K562 (cell line): Measurements from ENCODE around the gene DKKL1. TPM values are rescaled to one million over a fixed set of nuclear protein-coding genes. Genes with fewer than 3 reads are reported as not detected.

ENCODE experiments used
- ATAC-seq: fragments of 200-7000 bp; cut with Tn5 transposase; 3 replicates; pipeline ENCODE4 v1.9.1; 2020; ENCODE audit warnings: moderate library complexity
- BruUV-seq: library from RNA; stranded (reverse); fragments of 400-500 nt; replicated peaks from 2 replicates; lab custom pipeline; 2021; lab: Mats Ljungman, UMichigan
- CTCF ChIA-PET: fragments of 300-600 bp; formaldehyde crosslinking; extraction: SDS; loops from one replicate; lab custom pipeline; 2021; ENCODE audit warnings: low intra/inter-chr PET ratio; lab: Yijun Ruan, JAX
- POLR2A ChIA-PET: fragments of 300-600, 350-650 bp; sonication (Branson Sonifier 250); formaldehyde crosslinking; extraction: SDS; loops from one replicate; lab custom pipeline; 2021; ENCODE audit warnings: antibody characterized with exemption, inconsistent platforms; lab: Yijun Ruan, JAX
- DNase-seq, 4 experiments: peaks; one replicate each; pipeline versions ENCODE4 v3.0.0 to v3.0.0-alpha.2; 2011 to 2018; ENCODE audit warnings: low spot score in 3 of 4, mixed read lengths in 3 of 4; ENCODE audit errors: extremely low read depth in 1 of 4
- FAIRE-seq: peaks from 2 replicates; lab custom pipeline; 2011; peaks lifted over from hg19 to GRCh38; lab: Jason Lieb, UNC
- H2AFZ ChIP-seq: 2 replicates; pipeline ENCODE4 v1.6.0; 2011; ENCODE audit warnings: low read depth, low read length, control low read depth, inconsistent platforms
- H3K27ac ChIP-seq: fragments of 200-600 bp; 3 replicates; pipeline ENCODE4 v1.8.0; 2011; ENCODE audit warnings: low read depth, mild to moderate bottlenecking, control low read depth, inconsistent platforms, low read length, moderate library complexity, mixed read lengths; ENCODE audit errors: extremely low read depth
- H3K27me3 ChIP-seq, 2 experiments: fragments of 300-600 bp in 1 of 2; 2 replicates in 1 of 2; 3 replicates in 1 of 2; pipeline versions ENCODE4 v1.6.0 to v1.8.0; 2011; ENCODE audit warnings: inconsistent platforms in 2 of 2, low read length in 2 of 2, mild to moderate bottlenecking in 1 of 2, mixed read lengths in 1 of 2, moderate library complexity in 1 of 2; ENCODE audit not compliant: control insufficient read depth in 2 of 2, insufficient read depth in 2 of 2
- H3K36me3 ChIP-seq: fragments of 300-600 bp; 3 replicates; pipeline ENCODE4 v1.8.0; 2011; ENCODE audit warnings: mild to moderate bottlenecking, low read length, inconsistent platforms; ENCODE audit not compliant: control insufficient read depth, insufficient read depth
- H3K4me1 ChIP-seq, 2 experiments: fragments of 200-600 bp in 1 of 2; replicated peaks in 1 of 2; 2 replicates in 1 of 2; 3 replicates in 1 of 2; pipeline versions ENCODE4 v1.5.1 to v1.8.0; 2011; ENCODE audit warnings: inconsistent platforms in 2 of 2, low read length in 2 of 2, mild to moderate bottlenecking in 1 of 2, mixed read lengths in 1 of 2, moderate library complexity in 1 of 2; ENCODE audit not compliant: control insufficient read depth in 2 of 2, insufficient read depth in 2 of 2
- H3K4me2 ChIP-seq: 2 replicates; pipeline ENCODE4 v1.6.1; 2011; ENCODE audit warnings: low read length, control low read depth, inconsistent platforms, mixed read lengths; ENCODE audit not compliant: insufficient read depth
- H3K4me3 ChIP-seq: fragments of 200-600 bp; sonication (generic), shearing (Covaris generic); 2 replicates; pipeline ENCODE4 v1.5.1; 2016; ENCODE audit warnings: control low read depth, inconsistent platforms
- H3K79me2 ChIP-seq: fragments of 200-600 bp; 3 replicates; pipeline ENCODE4 v1.8.0; 2011; ENCODE audit warnings: low read length, inconsistent platforms; ENCODE audit not compliant: control insufficient read depth, insufficient read depth
- H3K9ac ChIP-seq, 2 experiments: 2 replicates each; pipeline versions ENCODE4 v1.6.0 to v1.6.1; 2011; ENCODE audit warnings: low read depth in 2 of 2, low read length in 2 of 2, control low read depth in 1 of 2, inconsistent platforms in 1 of 2, mild to moderate bottlenecking in 1 of 2, mixed read lengths in 1 of 2; ENCODE audit not compliant: insufficient read depth in 1 of 2
- H3K9me1 ChIP-seq: one replicate; pipeline ENCODE4 v1.6.0; 2011; ENCODE audit warnings: inconsistent platforms, mild to moderate bottlenecking, low read length, moderate library complexity; ENCODE audit not compliant: control insufficient read depth, insufficient read depth
- H3K9me3 ChIP-seq: replicated peaks from 2 replicates; pipeline ENCODE4 v1.5.1; 2011; ENCODE audit warnings: low read depth, low read length, inconsistent platforms; ENCODE audit not compliant: control insufficient read depth, insufficient read depth
- H4K20me1 ChIP-seq: replicated peaks from 2 replicates; pipeline ENCODE4 v1.6.1; 2011; ENCODE audit warnings: low read length, inconsistent platforms, mixed read lengths; ENCODE audit not compliant: control insufficient read depth, insufficient read depth
- CBX8 ChIP-seq: fragments of 200-600 bp; sonication (generic); IDR thresholded peaks from 2 replicates; pipeline ENCODE4 v1.6.1; 2012; ENCODE audit warnings: borderline replicate concordance, mixed run types, low read depth, mild to moderate bottlenecking, moderate library complexity, mixed read lengths, low read length, control low read depth, inconsistent platforms; ENCODE audit not compliant: poor library complexity, severe bottlenecking; ENCODE audit errors: extremely low read depth
- FUS ChIP-seq: fragments of 200-400 bp; formaldehyde crosslinking; optimal IDR thresholded peaks from 2 replicates; pipeline ENCODE3; 2017; ENCODE audit warnings: low read depth, low read length
- JUND ChIP-seq, 2 experiments: IDR thresholded peaks; 2 replicates in 1 of 2; 3 replicates in 1 of 2; pipeline ENCODE4 v1.6.1; 2011; ENCODE audit warnings: borderline replicate concordance in 2 of 2, low read depth in 2 of 2, low read length in 2 of 2, improper control_type of control experiment in 1 of 2, missing biosample characterization in 1 of 2, missing genetic modification characterization in 1 of 2, missing genetic modification reagents in 1 of 2
- KHSRP ChIP-seq: fragments of 450-650 bp; IDR thresholded peaks from 2 replicates; pipeline ENCODE4 v1.6.1; 2017
- LCOR ChIP-seq: sonication (generic); formaldehyde crosslinking; IDR thresholded peaks from 2 replicates; pipeline ENCODE4 v1.8.0; 2022; ENCODE audit warnings: mild to moderate bottlenecking, missing genetic modification reagents
- MAZ ChIP-seq, 2 experiments: fragments of 450-650 bp in 1 of 2; sonication (generic) in 1 of 2; formaldehyde crosslinking; IDR thresholded peaks in 1 of 2; conservative IDR thresholded peaks in 1 of 2; 2 replicates each; pipeline versions ENCODE4 v1.4.0 to v1.5.0; 2020; ENCODE audit warnings: mild to moderate bottlenecking in 1 of 2, missing genetic modification reagents in 1 of 2
- MYC ChIP-seq, 2 experiments: fragments of 250-450 bp in 1 of 2; sonication (Bioruptor Pico) in 1 of 2; IDR thresholded peaks; 2 replicates each; pipeline versions ENCODE4 v1.5.1 to v1.6.1; 2012 to 2021; ENCODE audit warnings: low read depth in 2 of 2, borderline replicate concordance in 1 of 2, improper control_type of control experiment in 1 of 2, low read length in 1 of 2, mild to moderate bottlenecking in 1 of 2, moderate library complexity in 1 of 2
- NR4A1 ChIP-seq, 2 experiments: fragments of 250-450 bp in 1 of 2; fragments of 450-650 bp in 1 of 2; sonication (Bioruptor Pico) in 1 of 2; IDR thresholded peaks; 2 replicates each; pipeline versions ENCODE4 v1.4.0 to v1.6.1; 2016 to 2020; ENCODE audit warnings: mild to moderate bottlenecking in 2 of 2, missing compliant biosample characterization in 1 of 2, missing genetic modification characterization in 1 of 2, moderate library complexity in 1 of 2
- RUNX1 ChIP-seq: sonication (generic); IDR thresholded peaks from 2 replicates; pipeline ENCODE4 v1.6.1; 2016; ENCODE audit warnings: antibody characterized with exemption, low read depth
- ZNF507 ChIP-seq: conservative IDR thresholded peaks from 2 replicates; pipeline ENCODE4 v1.6.1; 2017; ENCODE audit warnings: missing genetic modification characterization, missing compliant biosample characterization
- WGBS: fragments of 100-300 bp; shearing (Covaris generic); methylation state at CpG from one replicate; pipeline ENCODE4 v1.1.6; 2016; ENCODE audit warnings: low coverage, mixed read lengths; ENCODE audit not compliant: insufficient coverage; ENCODE audit errors: missing lambda C conversion rate; 5-methylcytosine and 5-hydroxymethylcytosine counted together
- in situ Hi-C: fragments of 300-500 bp; cut with MboI; formaldehyde crosslinking; loops from 4 replicates; pipeline ENCODE4 v1.15.0; 2018; ENCODE audit warnings: inconsistent platforms, mixed read lengths
- intact Hi-C: fragments of 100-400 bp; cut with micrococcal nuclease; formaldehyde crosslinking; loops from 2 replicates; pipeline ENCODE4 v1.14.2; 2022
- polyA plus RNA-seq, 8 experiments: library from polyadenylated mRNA; depleted of rRNA in 4 of 8; stranded (reverse) in 5 of 8; unstranded in 3 of 8; fragments of >200 nt; fragmentation: Nextera tagmentation in 2 of 8; fragmentation: Illumina TruSeq in 1 of 8; extraction: Ambion mirVana in 2 of 8; extraction: Trizol in 1 of 8; gene quantifications; 2 replicates each; pipeline versions ENCODE4 v1.2.1 to v1.2.3, GENCODE V29; 2011 to 2014; ENCODE audit warnings: inconsistent platforms in 1 of 8, missing spikeins in 1 of 8
- total RNA-seq, 7 experiments: library from RNA; depleted of rRNA in 6 of 7; stranded (reverse); fragments of >200 nt in 6 of 7; fragmentation: Illumina TruSeq in 2 of 7; extraction: Trizol in 2 of 7; gene quantifications; 2 replicates each; pipeline versions ENCODE4 v1.2.1 to v1.2.3, GENCODE V29; 2011 to 2021; ENCODE audit warnings: low replicate concordance in 1 of 7
- TF ChIP-seq, protein P1 (sequence below): fragments of 150-350 bp; IDR thresholded peaks from 2 replicates; pipeline ENCODE4 v1.6.1; 2014; ENCODE audit warnings: low read depth, mild to moderate bottlenecking, low read length, borderline replicate concordance
- TF ChIP-seq, protein P2 (sequence below): fragments of 450-650 bp; IDR thresholded peaks from 2 replicates; pipeline ENCODE4 v1.7.1; 2018; ENCODE audit warnings: mild to moderate bottlenecking, low read depth; ENCODE audit not compliant: partially characterized antibody

DKKL1 gene
- total and polyA plus RNA-seq, 9 of the 15 experiments (the other 6 are each of a cell fraction or from before 2014, with no cell fraction given) = 0.15 to 1.7 (median 0.52) TPM

DNA sequence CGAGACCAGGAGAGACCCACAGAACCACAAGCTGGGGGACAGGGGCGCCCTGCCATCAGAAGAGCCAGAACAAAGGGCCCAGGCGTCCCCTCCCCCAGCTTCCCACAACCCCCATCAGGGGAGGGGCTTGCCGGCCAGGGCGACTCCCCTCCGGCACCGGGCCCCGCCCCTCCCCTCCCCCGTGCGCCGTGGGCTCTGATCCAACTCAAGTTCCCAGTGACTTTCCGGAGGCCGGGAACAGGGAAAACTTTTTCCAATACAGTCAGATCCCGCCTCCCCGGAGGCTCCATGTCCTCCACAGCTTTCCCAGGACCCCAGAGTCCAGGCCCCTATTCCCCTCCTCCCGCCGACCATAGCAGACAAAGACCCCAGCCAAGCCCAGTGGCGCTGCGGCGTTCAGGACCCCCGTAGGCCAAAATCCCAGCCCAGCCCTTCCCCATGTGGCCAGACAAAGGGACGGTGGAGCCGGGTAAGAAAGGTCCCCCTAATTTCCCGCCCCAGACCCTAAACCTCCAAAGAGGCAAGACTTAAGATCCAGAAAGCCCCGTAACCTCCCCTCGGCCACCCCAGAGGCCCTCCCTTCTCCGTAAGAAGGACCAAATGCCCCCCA lies 2.1 kb upstream of the DKKL1 start:
- no peaks in the 10 kb centered on the region for H4K20me1 ChIP-seq
- POLR2A ChIA-PET = interaction anchor here (0.6 kb wide), 1 partner anchor 12 kb away, joined by 4 read pairs; no protein-coding TSS in a partner anchor
- intact Hi-C loops = no loop called here
- in situ Hi-C loops = no loop called here
- peaks cover 10% of the 10 kb centered on the region; the same call in 1 of the 3 replicates for H3K36me3 ChIP-seq
- H3K4me1 ChIP-seq = peaks cover 15 to 54% of the 10 kb centered on the region in 2 experiments
- peak overlapping the region; percentile 83 for H2AFZ ChIP-seq
- H3K79me2 ChIP-seq = peaks cover 7% of the 10 kb centered on the region; the same call in 1 of the 3 replicates
- peak overlapping the region; percentile 74 to 93 for H3K9ac ChIP-seq
- no peaks in the 10 kb centered on the region for H3K9me3 ChIP-seq
- peak overlapping the region; percentile 76 for H3K4me2 ChIP-seq
- DNase-seq (peak; percentile 88 to 91 (median 90)), ATAC-seq (peak; percentile 56), FAIRE-seq (peak; percentile 68)
- CTCF ChIA-PET = no interaction called here
- peak overlapping the region; percentile 77 for H3K27ac ChIP-seq
- H3K4me3 ChIP-seq = peak overlapping the region; percentile 59
- WGBS = under 1% methylated on average over 13 of the region's 27 CpGs
- no peaks in the 10 kb centered on the region for H3K27me3 ChIP-seq
- H3K9me1 ChIP-seq = no peaks in the 10 kb centered on the region
- BruUV-seq = no TSS peak
- TF ChIP-seq LCOR (CRISPR knock-in tag) (no peak), NR4A1 (CRISPR knock-in tag; IDR thresholded peaks at IDR 0.05) (no peak), NR4A1 (tag; IDR thresholded peaks at IDR 0.05) (no peak), MAZ (CRISPR knock-in tag; conservative IDR thresholded peaks at IDR 0.05 in 1 of 2, IDR thresholded peaks at IDR 0.05 in 1 of 2) (peak in 1 of 2 experiments; percentile 21; a peak in 1 of 4 replicates), FUS (no peak), KHSRP (no peak), RUNX1 (0 out of 2 replicates have a peak, but pooled peaks have one; percentile 42), ZNF507 (tag) (no peak), MYC (IDR thresholded peaks at IDR 0.05; ENCODE audit: low read depth, low read length) (peak; percentile 14; the same call in 1 of the 2 replicates), MYC (CRISPR knock-in tag; IDR thresholded peaks at IDR 0.05; ENCODE audit: borderline replicate concordance, low read depth) (no peak), JUND (IDR thresholded peaks at IDR 0.05; ENCODE audit: borderline replicate concordance, low read depth, low read length) (peak; percentile 20; the same call in 1 of the 2 replicates), JUND (tag; IDR thresholded peaks at IDR 0.05; ENCODE audit: borderline replicate concordance, low read depth, low read length) (no peak), CBX8 (no peak)
- TF ChIP-seq, protein P1, sequence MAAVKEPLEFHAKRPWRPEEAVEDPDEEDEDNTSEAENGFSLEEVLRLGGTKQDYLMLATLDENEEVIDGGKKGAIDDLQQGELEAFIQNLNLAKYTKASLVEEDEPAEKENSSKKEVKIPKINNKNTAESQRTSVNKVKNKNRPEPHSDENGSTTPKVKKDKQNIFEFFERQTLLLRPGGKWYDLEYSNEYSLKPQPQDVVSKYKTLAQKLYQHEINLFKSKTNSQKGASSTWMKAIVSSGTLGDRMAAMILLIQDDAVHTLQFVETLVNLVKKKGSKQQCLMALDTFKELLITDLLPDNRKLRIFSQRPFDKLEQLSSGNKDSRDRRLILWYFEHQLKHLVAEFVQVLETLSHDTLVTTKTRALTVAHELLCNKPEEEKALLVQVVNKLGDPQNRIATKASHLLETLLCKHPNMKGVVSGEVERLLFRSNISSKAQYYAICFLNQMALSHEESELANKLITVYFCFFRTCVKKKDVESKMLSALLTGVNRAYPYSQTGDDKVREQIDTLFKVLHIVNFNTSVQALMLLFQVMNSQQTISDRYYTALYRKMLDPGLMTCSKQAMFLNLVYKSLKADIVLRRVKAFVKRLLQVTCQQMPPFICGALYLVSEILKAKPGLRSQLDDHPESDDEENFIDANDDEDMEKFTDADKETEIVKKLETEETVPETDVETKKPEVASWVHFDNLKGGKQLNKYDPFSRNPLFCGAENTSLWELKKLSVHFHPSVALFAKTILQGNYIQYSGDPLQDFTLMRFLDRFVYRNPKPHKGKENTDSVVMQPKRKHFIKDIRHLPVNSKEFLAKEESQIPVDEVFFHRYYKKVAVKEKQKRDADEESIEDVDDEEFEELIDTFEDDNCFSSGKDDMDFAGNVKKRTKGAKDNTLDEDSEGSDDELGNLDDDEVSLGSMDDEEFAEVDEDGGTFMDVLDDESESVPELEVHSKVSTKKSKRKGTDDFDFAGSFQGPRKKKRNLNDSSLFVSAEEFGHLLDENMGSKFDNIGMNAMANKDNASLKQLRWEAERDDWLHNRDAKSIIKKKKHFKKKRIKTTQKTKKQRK = no peak
- TF ChIP-seq, protein P2, sequence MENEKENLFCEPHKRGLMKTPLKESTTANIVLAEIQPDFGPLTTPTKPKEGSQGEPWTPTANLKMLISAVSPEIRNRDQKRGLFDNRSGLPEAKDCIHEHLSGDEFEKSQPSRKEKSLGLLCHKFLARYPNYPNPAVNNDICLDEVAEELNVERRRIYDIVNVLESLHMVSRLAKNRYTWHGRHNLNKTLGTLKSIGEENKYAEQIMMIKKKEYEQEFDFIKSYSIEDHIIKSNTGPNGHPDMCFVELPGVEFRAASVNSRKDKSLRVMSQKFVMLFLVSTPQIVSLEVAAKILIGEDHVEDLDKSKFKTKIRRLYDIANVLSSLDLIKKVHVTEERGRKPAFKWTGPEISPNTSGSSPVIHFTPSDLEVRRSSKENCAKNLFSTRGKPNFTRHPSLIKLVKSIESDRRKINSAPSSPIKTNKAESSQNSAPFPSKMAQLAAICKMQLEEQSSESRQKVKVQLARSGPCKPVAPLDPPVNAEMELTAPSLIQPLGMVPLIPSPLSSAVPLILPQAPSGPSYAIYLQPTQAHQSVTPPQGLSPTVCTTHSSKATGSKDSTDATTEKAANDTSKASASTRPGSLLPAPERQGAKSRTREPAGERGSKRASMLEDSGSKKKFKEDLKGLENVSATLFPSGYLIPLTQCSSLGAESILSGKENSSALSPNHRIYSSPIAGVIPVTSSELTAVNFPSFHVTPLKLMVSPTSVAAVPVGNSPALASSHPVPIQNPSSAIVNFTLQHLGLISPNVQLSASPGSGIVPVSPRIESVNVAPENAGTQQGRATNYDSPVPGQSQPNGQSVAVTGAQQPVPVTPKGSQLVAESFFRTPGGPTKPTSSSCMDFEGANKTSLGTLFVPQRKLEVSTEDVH = no peak
